Measurements from ENCODE around the gene HOXA4.

Gene HOXA4

DNA sequence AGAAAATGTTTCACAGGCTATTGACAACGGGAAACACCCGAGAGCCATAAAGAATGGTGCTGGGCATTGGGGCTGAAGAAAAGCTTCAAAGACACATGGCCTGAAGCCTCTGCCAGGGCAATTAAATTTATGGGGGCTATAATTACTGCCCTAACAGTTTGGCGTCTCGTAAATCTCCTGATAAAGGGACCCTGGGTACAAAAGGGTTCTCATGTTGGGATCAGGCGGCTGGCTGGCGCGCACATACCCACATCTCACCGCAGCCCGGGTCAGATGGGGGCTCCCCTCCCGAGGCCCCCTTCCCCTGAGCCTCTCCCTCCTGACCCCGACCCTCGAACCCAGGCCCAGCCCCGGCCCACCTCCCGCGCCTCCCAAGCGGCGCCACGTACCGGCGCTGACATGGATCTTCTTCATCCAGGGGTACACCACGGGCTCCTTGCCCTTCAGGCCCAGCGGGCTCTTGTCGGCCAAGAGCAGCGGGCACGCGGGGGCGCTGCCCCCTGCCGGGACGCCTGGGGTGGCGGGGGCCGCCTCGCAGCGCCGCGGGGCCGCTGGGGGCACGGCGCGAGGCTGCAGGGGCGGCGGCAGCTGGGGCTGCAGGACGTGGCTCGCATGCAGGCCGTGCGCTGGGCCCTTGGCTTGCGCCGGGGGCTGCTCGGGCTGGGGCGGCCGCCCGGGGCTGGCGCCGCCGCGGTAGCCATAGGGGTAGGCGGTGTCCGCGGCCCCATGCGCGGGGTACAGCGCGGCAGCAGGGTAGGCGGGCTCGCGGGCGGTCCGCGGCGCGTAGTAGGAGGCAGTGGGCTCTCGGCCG is 623 bp downstream of the HOXA4 start:
- H4K20me1 ChIP-seq (ENCODE audit: insufficient read depth, low read length), result no peaks in the 10 kb centered on the region
- H3K4me1 ChIP-seq (ENCODE audit: low read length), result no peaks in the 10 kb centered on the region
- no peaks in the 10 kb centered on the region for H3K36me3 ChIP-seq (replicated peaks; ENCODE audit: insufficient read depth, low read length)
- no peaks in the 10 kb centered on the region for H3K79me2 ChIP-seq (ENCODE audit: low read length)
- no peak overlapping the region for H3K9ac ChIP-seq (ENCODE audit: low read length)
- no peak overlapping the region for H3K27ac ChIP-seq (ENCODE audit: low read length)
- peaks cover 3% of the 10 kb centered on the region; the same call in 1 of the 2 replicates for H3K27me3 ChIP-seq (replicated peaks; ENCODE audit: insufficient read depth, low read length)
- H3K9me2 ChIP-seq (replicated peaks; ENCODE audit: insufficient read depth, low read length), result no peaks in the 10 kb centered on the region
- no peaks in the 10 kb centered on the region for H3K9me3 ChIP-seq (replicated peaks; ENCODE audit: insufficient read depth, low read length)
- TF ChIP-seq, protein P1, sequence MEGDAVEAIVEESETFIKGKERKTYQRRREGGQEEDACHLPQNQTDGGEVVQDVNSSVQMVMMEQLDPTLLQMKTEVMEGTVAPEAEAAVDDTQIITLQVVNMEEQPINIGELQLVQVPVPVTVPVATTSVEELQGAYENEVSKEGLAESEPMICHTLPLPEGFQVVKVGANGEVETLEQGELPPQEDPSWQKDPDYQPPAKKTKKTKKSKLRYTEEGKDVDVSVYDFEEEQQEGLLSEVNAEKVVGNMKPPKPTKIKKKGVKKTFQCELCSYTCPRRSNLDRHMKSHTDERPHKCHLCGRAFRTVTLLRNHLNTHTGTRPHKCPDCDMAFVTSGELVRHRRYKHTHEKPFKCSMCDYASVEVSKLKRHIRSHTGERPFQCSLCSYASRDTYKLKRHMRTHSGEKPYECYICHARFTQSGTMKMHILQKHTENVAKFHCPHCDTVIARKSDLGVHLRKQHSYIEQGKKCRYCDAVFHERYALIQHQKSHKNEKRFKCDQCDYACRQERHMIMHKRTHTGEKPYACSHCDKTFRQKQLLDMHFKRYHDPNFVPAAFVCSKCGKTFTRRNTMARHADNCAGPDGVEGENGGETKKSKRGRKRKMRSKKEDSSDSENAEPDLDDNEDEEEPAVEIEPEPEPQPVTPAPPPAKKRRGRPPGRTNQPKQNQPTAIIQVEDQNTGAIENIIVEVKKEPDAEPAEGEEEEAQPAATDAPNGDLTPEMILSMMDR (IDR thresholded peaks at IDR 0.05; ENCODE audit: low read length), result no peak
- no peak for TF ChIP-seq EZH2phosphoT487 (IDR thresholded peaks at IDR 0.05; ENCODE audit: low read length)
- no peak for TF ChIP-seq EZH2 (optimal IDR thresholded peaks at IDR 0.05; ENCODE audit: low read depth, low read length)
- no peaks in the 10 kb centered on the region for H3F3A ChIP-seq (ENCODE audit: insufficient read depth, low read length)
- H3K4me3 ChIP-seq (ENCODE audit: low read length), result no peak overlapping the region
- no peak overlapping the region for H3K4me2 ChIP-seq (ENCODE audit: low read depth, low read length)
- no peak for DNase-seq
- H2AFZ ChIP-seq (ENCODE audit: low read length), result no peak overlapping the region

DNA sequence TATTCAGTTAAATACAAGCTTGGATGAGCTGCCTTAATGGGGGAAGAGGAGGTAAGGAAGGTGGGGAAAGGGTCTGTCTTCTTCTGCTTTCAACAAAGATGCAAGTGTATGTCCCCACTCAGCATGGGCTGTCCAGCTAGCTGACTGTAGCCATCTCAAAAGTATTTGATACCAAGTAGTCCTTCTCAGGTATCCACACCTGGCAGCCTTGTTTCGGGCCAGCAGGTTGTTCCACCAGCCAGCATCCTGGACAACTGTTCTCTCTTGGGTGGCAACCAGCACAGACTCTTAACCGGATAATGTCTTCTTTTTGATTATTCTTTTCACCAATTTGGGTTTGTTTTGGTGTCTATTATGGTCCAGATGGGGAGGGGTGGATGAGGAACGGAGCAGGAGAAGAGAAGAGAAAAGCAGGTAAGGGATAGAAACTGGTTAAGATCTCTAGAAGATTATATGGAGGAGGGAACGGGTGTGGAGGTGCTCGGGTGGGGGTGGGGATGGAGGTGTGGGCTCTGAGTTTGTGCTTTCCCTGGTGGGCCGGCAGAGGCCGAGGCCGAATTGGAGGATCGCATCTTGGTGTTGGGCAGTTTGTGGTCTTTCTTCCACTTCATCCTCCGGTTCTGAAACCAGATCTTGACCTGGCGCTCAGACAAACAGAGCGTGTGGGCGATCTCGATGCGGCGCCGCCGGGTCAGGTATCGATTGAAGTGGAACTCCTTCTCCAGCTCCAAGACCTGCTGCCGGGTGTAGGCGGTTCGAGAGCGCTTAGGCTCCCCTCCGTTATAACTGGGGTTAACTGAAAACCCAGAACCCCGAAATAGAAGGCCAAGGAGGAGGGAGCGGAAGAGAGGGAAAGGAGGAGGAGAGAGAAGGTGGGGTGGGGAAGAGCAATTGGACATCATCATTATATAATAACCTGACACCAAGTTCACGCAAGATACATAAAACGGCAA is 1.5 kb downstream of the HOXA4 start:
- H3K27me3 ChIP-seq (replicated peaks; ENCODE audit: insufficient read depth, low read length), result peaks cover 3% of the 10 kb centered on the region; the same call in 1 of the 2 replicates

DNA sequence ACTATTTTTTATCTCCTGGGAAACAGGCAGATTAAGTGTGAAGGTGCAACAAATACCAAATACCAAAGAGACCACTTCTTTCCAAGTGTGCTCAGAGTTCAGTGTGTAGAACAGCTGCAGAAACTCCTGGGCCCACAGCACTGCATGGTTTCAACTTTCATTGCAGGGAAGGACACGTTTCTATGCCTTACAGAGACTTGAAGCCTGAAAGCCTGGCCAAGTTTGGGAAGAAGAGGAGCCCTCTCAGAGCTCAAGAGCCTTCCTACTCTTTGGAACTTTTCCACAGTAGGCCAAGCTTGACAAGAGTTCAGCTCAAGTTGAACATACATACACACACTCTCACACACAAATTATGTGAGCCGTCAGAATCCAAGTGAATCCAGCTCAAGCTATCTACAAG is 2.5 kb downstream of the HOXA4 start:
- H3K4me1 ChIP-seq (ENCODE audit: low read length), result no peaks in the 10 kb centered on the region
- H3K27ac ChIP-seq (ENCODE audit: low read length), result no peak overlapping the region
- H3K79me2 ChIP-seq (ENCODE audit: low read length), result no peaks in the 10 kb centered on the region
- no peaks in the 10 kb centered on the region for H3K9me3 ChIP-seq (replicated peaks; ENCODE audit: insufficient read depth, low read length)
- TF ChIP-seq EZH2phosphoT487 (IDR thresholded peaks at IDR 0.05; ENCODE audit: low read length), result no peak
- no peak for TF ChIP-seq EZH2 (optimal IDR thresholded peaks at IDR 0.05; ENCODE audit: low read depth, low read length)
- TF ChIP-seq, protein P1 (IDR thresholded peaks at IDR 0.05; ENCODE audit: low read length), result no peak
- no peak overlapping the region for H3K4me3 ChIP-seq (ENCODE audit: low read length)
- H3K9me2 ChIP-seq (replicated peaks; ENCODE audit: insufficient read depth, low read length), result no peaks in the 10 kb centered on the region
- DNase-seq, result no peak
- H3K27me3 ChIP-seq (replicated peaks; ENCODE audit: insufficient read depth, low read length), result peaks cover 5% of the 10 kb centered on the region; the same call in 1 of the 2 replicates
- H3F3A ChIP-seq (ENCODE audit: insufficient read depth, low read length), result no peaks in the 10 kb centered on the region
- H3K4me2 ChIP-seq (ENCODE audit: low read depth, low read length), result no peak overlapping the region
- H3K36me3 ChIP-seq (replicated peaks; ENCODE audit: insufficient read depth, low read length), result no peaks in the 10 kb centered on the region
- H2AFZ ChIP-seq (ENCODE audit: low read length), result no peak overlapping the region
- no peaks in the 10 kb centered on the region for H4K20me1 ChIP-seq (ENCODE audit: insufficient read depth, low read length)
- no peak overlapping the region for H3K9ac ChIP-seq (ENCODE audit: low read length)

More for the DNA sequence above, 1.5 kb downstream of the HOXA4 start:
- H3F3A ChIP-seq (ENCODE audit: insufficient read depth, low read length), result no peaks in the 10 kb centered on the region
- TF ChIP-seq, protein P1 (IDR thresholded peaks at IDR 0.05; ENCODE audit: low read length), result no peak
- TF ChIP-seq EZH2 (optimal IDR thresholded peaks at IDR 0.05; ENCODE audit: low read depth, low read length), result no peak
- TF ChIP-seq EZH2phosphoT487 (IDR thresholded peaks at IDR 0.05; ENCODE audit: low read length), result no peak
- no peak overlapping the region for H3K9ac ChIP-seq (ENCODE audit: low read length)
- no peak overlapping the region for H3K4me2 ChIP-seq (ENCODE audit: low read depth, low read length)
- H3K4me3 ChIP-seq (ENCODE audit: low read length), result no peak overlapping the region
- no peaks in the 10 kb centered on the region for H3K79me2 ChIP-seq (ENCODE audit: low read length)
- H3K9me2 ChIP-seq (replicated peaks; ENCODE audit: insufficient read depth, low read length), result no peaks in the 10 kb centered on the region
- no peak for DNase-seq
- no peaks in the 10 kb centered on the region for H4K20me1 ChIP-seq (ENCODE audit: insufficient read depth, low read length)
- no peak overlapping the region for H2AFZ ChIP-seq (ENCODE audit: low read length)
- H3K36me3 ChIP-seq (replicated peaks; ENCODE audit: insufficient read depth, low read length), result no peaks in the 10 kb centered on the region
- H3K9me3 ChIP-seq (replicated peaks; ENCODE audit: insufficient read depth, low read length), result no peaks in the 10 kb centered on the region
- H3K4me1 ChIP-seq (ENCODE audit: low read length), result no peaks in the 10 kb centered on the region
- H3K27ac ChIP-seq (ENCODE audit: low read length), result no peak overlapping the region
